Panc1 (cell line): ENCODE results near the gene ACKR2. TPM values are rescaled to one million over a fixed set of nuclear protein-coding genes. Genes with fewer than 3 reads are reported as not detected.

Source experiments
- ATAC-seq: fragments of 200-7000 bp; cut with Tn5 transposase; 2 replicates; pipeline ENCODE4 v1.9.1; 2020; ENCODE audit warnings: mild to moderate bottlenecking, moderate library complexity
- BruUV-seq: library from RNA; stranded (reverse); fragments of 400-500 nt; replicated peaks from 2 replicates; lab custom pipeline; 2021; lab: Mats Ljungman, UMichigan
- CTCF ChIA-PET: fragments of 300-600 bp; sonication (Branson Sonifier 250); formaldehyde crosslinking; loops from one replicate; lab custom pipeline; 2022; ENCODE audit warnings: antibody characterized with exemption; lab: Charles Lee
- POLR2A ChIA-PET: fragments of 300-600 bp; sonication (Branson Sonifier 250); formaldehyde crosslinking; loops from one replicate; lab custom pipeline; 2022; ENCODE audit warnings: antibody characterized with exemption; lab: Charles Lee
- DNase-seq: peaks from one replicate; pipeline ENCODE4 v3.0.0-alpha.2; 2010; ENCODE audit warnings: low read depth, low spot score
- H3K27ac ChIP-seq: 2 replicates; pipeline ENCODE4 v1.5.1; 2011; ENCODE audit warnings: mild to moderate bottlenecking, low read length, inconsistent platforms
- H3K27me3 ChIP-seq: fragments of 200-500 bp; sonication (Bioruptor generic); 2 replicates; pipeline ENCODE4 v1.6.0; 2014; ENCODE audit warnings: low read length, inconsistent platforms; ENCODE audit not compliant: control insufficient read depth, insufficient read depth
- H3K36me3 ChIP-seq: fragments of 200-500 bp; sonication (Bioruptor generic); 2 replicates; pipeline ENCODE4 v1.5.1; 2014; ENCODE audit warnings: inconsistent platforms, mild to moderate bottlenecking, low read length, moderate library complexity; ENCODE audit not compliant: control insufficient read depth, insufficient read depth
- H3K4me1 ChIP-seq: 2 replicates; pipeline ENCODE4 v1.5.1; 2011; ENCODE audit warnings: inconsistent platforms, mild to moderate bottlenecking, low read length, moderate library complexity; ENCODE audit not compliant: control insufficient read depth, insufficient read depth
- H3K4me3 ChIP-seq, 2 experiments: 2 replicates each; pipeline ENCODE4 v1.5.1; 2011 to 2012; ENCODE audit warnings: low read depth in 2 of 2, low read length in 2 of 2, mild to moderate bottlenecking in 2 of 2, inconsistent platforms in 1 of 2, moderate library complexity in 1 of 2
- H3K9me3 ChIP-seq: fragments of 200-500 bp; sonication (Bioruptor generic); 2 replicates; pipeline ENCODE4 v1.5.1; 2014; ENCODE audit warnings: low read depth, mild to moderate bottlenecking, inconsistent platforms, low read length, moderate library complexity; ENCODE audit not compliant: control insufficient read depth, insufficient read depth
- POLR2AphosphoS5 ChIP-seq: IDR thresholded peaks from 2 replicates; pipeline ENCODE4 v1.6.1; 2012; ENCODE audit warnings: mild to moderate bottlenecking, low read depth, low read length, moderate library complexity
- SIN3A ChIP-seq: IDR thresholded peaks from 2 replicates; pipeline ENCODE4 v1.6.1; 2012; ENCODE audit warnings: low read depth, mild to moderate bottlenecking, low read length, moderate library complexity, borderline replicate concordance; ENCODE audit not compliant: insufficient read depth
- TCF7L2 ChIP-seq: IDR thresholded peaks from 2 replicates; pipeline ENCODE4 v1.6.1; 2011; ENCODE audit warnings: mild to moderate bottlenecking, low read depth, low read length, inconsistent platforms
- in situ Hi-C: cut with HindIII; loops from 2 replicates; pipeline ENCODE4 v1.10.0; 2016; ENCODE audit warnings: low sequenced_read_pairs, low pct_unique_long_range_greater_than_20kb
- intact Hi-C: fragments of 100-400 bp; cut with micrococcal nuclease; formaldehyde crosslinking; loops from one replicate; pipeline ENCODE4 v1.10.0; 2022; ENCODE audit not compliant: unreplicated experiment
- total RNA-seq: library from RNA; stranded (reverse); gene quantifications from one replicate; pipeline ENCODE4 v1.2.1, GENCODE V29; 2021; ENCODE audit not compliant: unreplicated experiment
- TF ChIP-seq, protein P1 (sequence below): fragments of 450-650 bp; IDR thresholded peaks from 2 replicates; pipeline ENCODE4 v1.5.1; 2017; ENCODE audit warnings: mild to moderate bottlenecking
- TF ChIP-seq, protein P2 (sequence below), 2 experiments: IDR thresholded peaks; 2 replicates each; pipeline ENCODE4 v1.6.1; 2011 to 2012; ENCODE audit warnings: low read depth in 2 of 2, control low read depth in 1 of 2, low read length in 1 of 2, mild to moderate bottlenecking in 1 of 2, moderate library complexity in 1 of 2; ENCODE audit not compliant: insufficient read depth in 1 of 2

Gene ACKR2
- total RNA-seq, 1 experiment from 2014 or later, result not detected

DNA sequence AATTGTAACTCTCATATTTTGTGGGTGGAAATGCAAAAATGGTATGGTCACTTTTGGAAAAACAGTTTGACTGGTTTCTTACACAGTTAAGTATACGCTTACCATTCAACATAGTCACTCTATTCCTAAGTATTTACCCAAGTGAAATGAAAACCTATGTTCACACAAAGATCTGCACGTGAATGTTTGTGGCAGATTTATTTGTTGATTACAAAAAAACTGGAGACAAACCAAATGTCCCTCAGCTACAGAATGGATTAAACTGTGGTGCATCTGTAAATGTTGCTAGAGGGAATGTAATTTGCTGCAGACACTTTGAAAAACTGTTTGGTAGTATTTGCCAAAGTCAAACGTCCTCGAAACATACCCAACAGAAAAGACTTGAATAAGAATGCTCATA is 29.3 kb downstream of the ACKR2 start:
- TF ChIP-seq TCF7L2, result no peak
- no peak for TF ChIP-seq SIN3A
- TF ChIP-seq, protein P1, sequence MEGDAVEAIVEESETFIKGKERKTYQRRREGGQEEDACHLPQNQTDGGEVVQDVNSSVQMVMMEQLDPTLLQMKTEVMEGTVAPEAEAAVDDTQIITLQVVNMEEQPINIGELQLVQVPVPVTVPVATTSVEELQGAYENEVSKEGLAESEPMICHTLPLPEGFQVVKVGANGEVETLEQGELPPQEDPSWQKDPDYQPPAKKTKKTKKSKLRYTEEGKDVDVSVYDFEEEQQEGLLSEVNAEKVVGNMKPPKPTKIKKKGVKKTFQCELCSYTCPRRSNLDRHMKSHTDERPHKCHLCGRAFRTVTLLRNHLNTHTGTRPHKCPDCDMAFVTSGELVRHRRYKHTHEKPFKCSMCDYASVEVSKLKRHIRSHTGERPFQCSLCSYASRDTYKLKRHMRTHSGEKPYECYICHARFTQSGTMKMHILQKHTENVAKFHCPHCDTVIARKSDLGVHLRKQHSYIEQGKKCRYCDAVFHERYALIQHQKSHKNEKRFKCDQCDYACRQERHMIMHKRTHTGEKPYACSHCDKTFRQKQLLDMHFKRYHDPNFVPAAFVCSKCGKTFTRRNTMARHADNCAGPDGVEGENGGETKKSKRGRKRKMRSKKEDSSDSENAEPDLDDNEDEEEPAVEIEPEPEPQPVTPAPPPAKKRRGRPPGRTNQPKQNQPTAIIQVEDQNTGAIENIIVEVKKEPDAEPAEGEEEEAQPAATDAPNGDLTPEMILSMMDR, result no peak
- TF ChIP-seq, protein P2, sequence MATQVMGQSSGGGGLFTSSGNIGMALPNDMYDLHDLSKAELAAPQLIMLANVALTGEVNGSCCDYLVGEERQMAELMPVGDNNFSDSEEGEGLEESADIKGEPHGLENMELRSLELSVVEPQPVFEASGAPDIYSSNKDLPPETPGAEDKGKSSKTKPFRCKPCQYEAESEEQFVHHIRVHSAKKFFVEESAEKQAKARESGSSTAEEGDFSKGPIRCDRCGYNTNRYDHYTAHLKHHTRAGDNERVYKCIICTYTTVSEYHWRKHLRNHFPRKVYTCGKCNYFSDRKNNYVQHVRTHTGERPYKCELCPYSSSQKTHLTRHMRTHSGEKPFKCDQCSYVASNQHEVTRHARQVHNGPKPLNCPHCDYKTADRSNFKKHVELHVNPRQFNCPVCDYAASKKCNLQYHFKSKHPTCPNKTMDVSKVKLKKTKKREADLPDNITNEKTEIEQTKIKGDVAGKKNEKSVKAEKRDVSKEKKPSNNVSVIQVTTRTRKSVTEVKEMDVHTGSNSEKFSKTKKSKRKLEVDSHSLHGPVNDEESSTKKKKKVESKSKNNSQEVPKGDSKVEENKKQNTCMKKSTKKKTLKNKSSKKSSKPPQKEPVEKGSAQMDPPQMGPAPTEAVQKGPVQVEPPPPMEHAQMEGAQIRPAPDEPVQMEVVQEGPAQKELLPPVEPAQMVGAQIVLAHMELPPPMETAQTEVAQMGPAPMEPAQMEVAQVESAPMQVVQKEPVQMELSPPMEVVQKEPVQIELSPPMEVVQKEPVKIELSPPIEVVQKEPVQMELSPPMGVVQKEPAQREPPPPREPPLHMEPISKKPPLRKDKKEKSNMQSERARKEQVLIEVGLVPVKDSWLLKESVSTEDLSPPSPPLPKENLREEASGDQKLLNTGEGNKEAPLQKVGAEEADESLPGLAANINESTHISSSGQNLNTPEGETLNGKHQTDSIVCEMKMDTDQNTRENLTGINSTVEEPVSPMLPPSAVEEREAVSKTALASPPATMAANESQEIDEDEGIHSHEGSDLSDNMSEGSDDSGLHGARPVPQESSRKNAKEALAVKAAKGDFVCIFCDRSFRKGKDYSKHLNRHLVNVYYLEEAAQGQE (IDR thresholded peaks at IDR 0.05; ENCODE audit: insufficient read depth in 1 of 2, low read depth in 2 of 2, low read length in 1 of 2), result no peak
- BruUV-seq, result no TSS peak
- POLR2A ChIA-PET, result no interaction called here

DNA sequence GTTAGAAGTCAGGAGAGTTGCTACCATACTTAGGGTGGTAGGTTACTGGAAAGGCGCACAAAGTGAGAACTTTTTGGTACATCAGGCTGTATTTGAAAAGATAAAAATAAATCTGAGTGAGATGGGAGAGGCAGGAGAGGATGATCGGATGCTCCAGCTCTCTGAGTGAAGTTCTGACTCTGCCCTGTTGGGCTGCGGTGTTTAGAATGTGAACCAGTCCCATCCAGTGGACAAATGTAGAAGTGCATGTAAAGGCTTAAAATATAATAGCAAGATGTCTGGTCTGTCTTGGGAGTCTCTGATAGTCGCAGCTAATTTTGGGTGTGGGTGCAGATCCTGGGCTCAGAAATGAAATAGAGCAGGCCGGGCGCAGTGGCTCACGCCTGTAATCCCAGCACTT is 30.4 kb downstream of the ACKR2 start:
- in situ Hi-C loops (no loop called here), intact Hi-C loops (loop anchor here (2.0 kb wide), 1 partner anchor 59 kb away; no protein-coding TSS in a partner anchor)
- ChIA-PET POLR2A (interaction anchor here (0.7 kb wide), 1 partner anchor 60 kb away, joined by 3 read pairs; no protein-coding TSS in a partner anchor), CTCF (interaction anchor here (0.5 to 0.8 kb wide), 4 partner anchors 19 to 246 kb away, joined by 3 to 10 read pairs (median 6); no protein-coding TSS in a partner anchor)
- H3K27me3 ChIP-seq, result no peaks in the 10 kb centered on the region
- peak; percentile 97 for ATAC-seq
- H3K27ac ChIP-seq, result no peak overlapping the region
- peak; percentile 58 for DNase-seq
- BruUV-seq, result no TSS peak
- H3K36me3 ChIP-seq, result no peaks in the 10 kb centered on the region
- no peaks in the 10 kb centered on the region for H3K9me3 ChIP-seq
- H3K4me3 ChIP-seq, result peak overlapping the region in 1 of 2 experiments; percentile 30; a peak in 2 of 4 replicates
- no peaks in the 10 kb centered on the region for H3K4me1 ChIP-seq
- TF ChIP-seq TCF7L2 (no peak), POLR2AphosphoS5 (no peak)
- TF ChIP-seq, protein P1, result peak; percentile 77
- TF ChIP-seq, protein P2 (IDR thresholded peaks at IDR 0.05; ENCODE audit: insufficient read depth in 1 of 2, low read depth in 2 of 2, low read length in 1 of 2), result no peak

More for the DNA sequence above, 29.3 kb downstream of the ACKR2 start:
- Histone ChIP-seq H3K27ac (no peak overlapping the region), H3K9me3 (no peaks in the 10 kb centered on the region), H3K4me1 (no peaks in the 10 kb centered on the region), H3K27me3 (no peaks in the 10 kb centered on the region), H3K4me3 (no peak overlapping the region), H3K36me3 (no peaks in the 10 kb centered on the region)
- CTCF ChIA-PET, result no interaction called here
- in situ Hi-C loops (no loop called here), intact Hi-C loops (loop anchor here (2.0 kb wide), 1 partner anchor 58 kb away; no protein-coding TSS in a partner anchor)
- ATAC-seq, result no peak
- no peak for DNase-seq
